HAP-1 (cell line): ENCODE measurements around the gene NCOA6.

Source experiments
- DNase-seq, 2 experiments: peaks; one replicate each; pipeline ENCODE4 v3.0.0-alpha.2; 2016 to 2020; ENCODE audit warnings: low spot score in 2 of 2
- H3K27me3 ChIP-seq: fragments of 250-450 bp; sonication (Bioruptor Pico); 2 replicates; pipeline ENCODE4 v1.5.1; 2020; ENCODE audit warnings: low read depth, mild to moderate bottlenecking, moderate library complexity
- H3K36me3 ChIP-seq: fragments of 250-450 bp; sonication (Bioruptor Pico); replicated peaks from 2 replicates; pipeline ENCODE4 v1.5.1; 2020; ENCODE audit warnings: mild to moderate bottlenecking
- H3K4me1 ChIP-seq: fragments of 250-450 bp; sonication (Bioruptor Pico); 2 replicates; pipeline ENCODE4 v1.5.1; 2020; ENCODE audit warnings: mild to moderate bottlenecking
- H3K4me3 ChIP-seq: fragments of 250-450 bp; sonication (Bioruptor Pico); 2 replicates; pipeline ENCODE4 v1.5.1; 2020; ENCODE audit warnings: mild to moderate bottlenecking, moderate library complexity
- H3K9me3 ChIP-seq: fragments of 250-450 bp; sonication (Bioruptor Pico); 2 replicates; pipeline ENCODE4 v1.5.1; 2020; ENCODE audit warnings: mild to moderate bottlenecking, moderate library complexity
- in situ Hi-C: fragments of 300-500 bp; cut with MboI; formaldehyde crosslinking; loops from 3 replicates; pipeline ENCODE4 v1.14.3; 2020; ENCODE audit warnings: low sequenced_read_pairs, inconsistent platforms, mixed read lengths

The NCOA6 gene

GRCh38 chr20:34776177-34776576, 49.3 kb downstream of the NCOA6 start:
- in situ Hi-C loops, result no loop called here
- Histone ChIP-seq H3K4me1 (no peaks in the 10 kb centered on the region), H3K4me3 (no peak overlapping the region), H3K27me3 (no peaks in the 10 kb centered on the region), H3K36me3 (peaks cover 29% of the 10 kb centered on the region), H3K9me3 (no peaks in the 10 kb centered on the region)
- no peak for DNase-seq

DNA sequence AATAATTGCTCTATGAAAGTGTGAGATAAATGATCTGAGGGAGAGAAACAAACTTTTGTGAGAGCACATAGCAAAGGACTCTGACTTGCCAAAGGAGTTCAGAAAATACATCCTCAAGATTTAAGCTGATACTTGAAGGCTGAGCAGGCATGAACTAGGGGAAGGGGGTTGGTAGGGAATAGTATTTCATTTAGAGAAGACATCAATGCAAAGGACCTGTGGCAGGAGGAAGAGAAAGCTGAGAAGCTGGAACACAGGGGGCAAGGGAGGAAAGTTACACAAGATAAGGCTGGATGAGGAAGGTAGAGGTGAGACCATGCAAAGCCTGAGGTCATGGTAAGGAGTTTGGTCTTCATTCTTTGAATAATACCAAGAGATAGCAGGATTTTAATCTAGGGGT, 50.6 kb downstream of the NCOA6 start:
- Histone ChIP-seq H3K27me3 (no peaks in the 10 kb centered on the region), H3K4me3 (no peak overlapping the region), H3K4me1 (no peaks in the 10 kb centered on the region), H3K36me3 (peaks cover 25% of the 10 kb centered on the region), H3K9me3 (no peaks in the 10 kb centered on the region)
- in situ Hi-C loops, result no loop called here
- DNase-seq, result no peak

DNA sequence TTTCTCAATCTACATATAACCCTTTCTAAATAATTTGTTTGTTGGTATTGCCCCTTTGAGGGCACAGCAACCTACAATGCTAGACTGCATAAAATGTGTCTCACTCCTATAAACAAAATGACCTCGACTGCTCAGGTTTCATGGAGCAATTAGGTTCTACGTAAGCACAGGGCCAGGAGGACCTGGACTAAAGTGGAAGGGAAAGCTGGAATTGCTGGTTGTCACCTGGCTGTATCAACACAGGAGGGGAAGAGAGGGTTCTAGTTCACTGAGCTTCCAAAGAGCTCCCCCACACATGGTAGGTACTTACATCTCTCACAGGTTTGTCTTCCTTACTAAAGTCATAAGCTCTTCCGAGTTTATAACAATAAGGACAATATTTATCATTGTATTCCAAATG, 51.0 kb downstream of the NCOA6 start:
- no peaks in the 10 kb centered on the region for H3K4me1 ChIP-seq
- peaks cover 25% of the 10 kb centered on the region for H3K36me3 ChIP-seq
- no peaks in the 10 kb centered on the region for H3K9me3 ChIP-seq
- DNase-seq, result no peak
- H3K27me3 ChIP-seq, result no peaks in the 10 kb centered on the region
- in situ Hi-C loops, result no loop called here
- no peak overlapping the region for H3K4me3 ChIP-seq

- Histone ChIP-seq H3K4me3 (no peak overlapping the region), H3K27me3 (no peaks in the 10 kb centered on the region), H3K4me1 (no peaks in the 10 kb centered on the region), H3K9me3 (no peaks in the 10 kb centered on the region), H3K36me3 (peaks cover 29% of the 10 kb centered on the region)
- in situ Hi-C loops, result no loop called here
- DNase-seq, result no peak
These were observed 51.7 kb downstream of the NCOA6 start for GRCh38 chr20:34773726-34774125.

GRCh38 chr20:34772437-34772836, 53.0 kb downstream of the NCOA6 start:
- peaks cover 42% of the 10 kb centered on the region for H3K36me3 ChIP-seq
- H3K27me3 ChIP-seq, result no peaks in the 10 kb centered on the region
- no peak for DNase-seq
- no peak overlapping the region for H3K4me3 ChIP-seq
- no peaks in the 10 kb centered on the region for H3K9me3 ChIP-seq
- H3K4me1 ChIP-seq, result no peaks in the 10 kb centered on the region
- in situ Hi-C loops, result no loop called here

DNA sequence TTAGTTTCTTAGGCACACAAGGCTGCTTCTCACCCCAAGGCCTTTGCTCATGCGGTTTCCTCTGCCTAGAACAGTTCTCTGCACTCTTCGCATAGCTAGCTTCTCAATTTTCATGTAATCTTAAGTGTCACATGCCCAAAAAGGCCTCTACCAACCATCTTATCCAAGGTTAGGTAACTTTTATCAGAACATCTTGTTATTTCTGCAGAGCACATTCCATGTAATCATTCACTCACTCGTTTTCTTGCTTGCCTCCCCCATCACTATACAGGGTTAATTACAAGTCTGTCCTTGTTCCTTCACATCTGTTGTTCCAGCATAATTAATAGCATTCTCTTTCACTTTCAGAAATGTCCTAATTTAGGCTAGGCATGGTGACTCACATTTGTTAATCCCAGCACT, 53.8 kb downstream of the NCOA6 start:
- H3K4me1 ChIP-seq, result no peaks in the 10 kb centered on the region
- H3K4me3 ChIP-seq, result no peak overlapping the region
- in situ Hi-C loops, result no loop called here
- peaks cover 48% of the 10 kb centered on the region for H3K36me3 ChIP-seq
- H3K27me3 ChIP-seq, result no peaks in the 10 kb centered on the region
- H3K9me3 ChIP-seq, result no peaks in the 10 kb centered on the region
- DNase-seq, result no peak

GRCh38 chr20:34768096-34768495, 57.4 kb downstream of the NCOA6 start:
- H3K36me3 ChIP-seq, result peaks cover 51% of the 10 kb centered on the region
- in situ Hi-C loops, result loop anchor here (10.0 kb wide), 1 partner anchor 573 kb away; no protein-coding TSS in a partner anchor
- DNase-seq, result no peak
- no peak overlapping the region for H3K4me3 ChIP-seq
- no peaks in the 10 kb centered on the region for H3K9me3 ChIP-seq
- no peaks in the 10 kb centered on the region for H3K4me1 ChIP-seq
- H3K27me3 ChIP-seq, result no peaks in the 10 kb centered on the region

GRCh38 chr20:34762031-34762555, 63.4 kb downstream of the NCOA6 start:
- no peaks in the 10 kb centered on the region for H3K9me3 ChIP-seq
- no peak overlapping the region for H3K4me3 ChIP-seq
- in situ Hi-C loops, result loop anchor here (10.0 kb wide), 1 partner anchor 567 kb away; no protein-coding TSS in a partner anchor
- DNase-seq, result no peak
- H3K4me1 ChIP-seq, result no peaks in the 10 kb centered on the region
- H3K27me3 ChIP-seq, result no peaks in the 10 kb centered on the region
- H3K36me3 ChIP-seq, result peaks cover 63% of the 10 kb centered on the region

DNA sequence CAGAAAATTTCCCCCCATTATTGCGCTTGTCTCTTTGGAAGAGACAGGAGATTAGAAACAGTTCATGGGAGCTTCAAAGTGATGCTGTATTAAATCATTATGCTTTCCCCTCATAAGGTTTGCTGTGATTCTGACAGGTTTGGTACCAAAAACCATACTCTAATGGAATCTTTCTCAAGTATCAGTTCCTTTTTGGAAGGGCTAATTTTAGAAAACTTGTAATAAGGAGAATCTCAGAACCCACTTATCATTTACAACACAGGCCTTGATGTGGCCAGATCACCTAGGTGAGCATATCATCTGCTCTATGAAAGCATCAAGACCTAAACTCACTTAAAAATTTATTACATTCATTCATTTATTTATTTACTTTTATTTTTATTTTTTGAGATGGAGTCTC, 70.1 kb downstream of the NCOA6 start:
- H3K36me3 ChIP-seq, result peaks cover 64% of the 10 kb centered on the region
- DNase-seq, result no peak
- in situ Hi-C loops, result no loop called here
- H3K27me3 ChIP-seq, result no peaks in the 10 kb centered on the region
- no peak overlapping the region for H3K4me3 ChIP-seq
- no peaks in the 10 kb centered on the region for H3K4me1 ChIP-seq
- no peaks in the 10 kb centered on the region for H3K9me3 ChIP-seq

- no peaks in the 10 kb centered on the region for H3K27me3 ChIP-seq
- H3K4me1 ChIP-seq, result no peaks in the 10 kb centered on the region
- no peak overlapping the region for H3K4me3 ChIP-seq
- H3K36me3 ChIP-seq, result peaks cover 63% of the 10 kb centered on the region
- no peaks in the 10 kb centered on the region for H3K9me3 ChIP-seq
- no peak for DNase-seq
- in situ Hi-C loops, result no loop called here
These were observed 70.8 kb downstream of the NCOA6 start for GRCh38 chr20:34754611-34755010.

DNA sequence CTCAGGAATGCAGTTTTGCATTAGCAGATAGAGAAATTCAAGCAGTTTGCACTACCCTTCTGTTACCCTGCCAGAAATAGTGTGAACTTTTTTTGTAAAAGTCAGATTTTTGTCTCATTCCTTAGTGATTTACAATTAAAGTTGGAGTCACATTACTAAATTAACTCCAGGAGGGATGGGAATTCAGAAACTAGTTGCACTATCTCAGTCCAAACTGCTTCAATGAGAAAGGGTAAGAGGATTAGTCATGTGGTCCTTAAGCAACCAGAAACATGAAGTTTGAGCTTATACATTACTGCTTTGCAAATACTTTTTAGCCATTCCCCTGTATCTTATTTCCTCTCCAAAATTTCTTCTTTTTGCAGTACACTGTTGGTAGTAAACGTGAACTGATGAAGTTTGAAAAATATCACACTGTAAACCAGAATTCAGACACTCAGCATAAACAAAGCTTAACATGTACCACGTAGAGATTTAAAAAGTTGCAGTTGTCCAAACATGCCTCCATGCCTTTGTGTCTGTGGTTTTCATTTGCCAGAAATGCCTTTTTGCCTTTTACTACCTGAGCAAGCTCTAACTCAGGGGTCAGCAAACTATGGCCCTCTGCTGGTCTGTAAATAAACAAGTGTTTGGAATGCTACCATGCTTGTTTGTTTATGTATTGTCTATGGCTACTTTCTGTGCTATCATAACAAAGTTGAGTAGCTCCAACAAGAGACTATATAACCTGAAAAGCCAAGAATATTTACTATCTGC, 71.6 kb downstream of the NCOA6 start:
- H3K36me3 ChIP-seq, result peaks cover 67% of the 10 kb centered on the region
- H3K27me3 ChIP-seq, result no peaks in the 10 kb centered on the region
- in situ Hi-C loops, result no loop called here
- DNase-seq, result no peak
- H3K4me1 ChIP-seq, result no peaks in the 10 kb centered on the region
- H3K4me3 ChIP-seq, result no peak overlapping the region
- H3K9me3 ChIP-seq, result no peaks in the 10 kb centered on the region

DNA sequence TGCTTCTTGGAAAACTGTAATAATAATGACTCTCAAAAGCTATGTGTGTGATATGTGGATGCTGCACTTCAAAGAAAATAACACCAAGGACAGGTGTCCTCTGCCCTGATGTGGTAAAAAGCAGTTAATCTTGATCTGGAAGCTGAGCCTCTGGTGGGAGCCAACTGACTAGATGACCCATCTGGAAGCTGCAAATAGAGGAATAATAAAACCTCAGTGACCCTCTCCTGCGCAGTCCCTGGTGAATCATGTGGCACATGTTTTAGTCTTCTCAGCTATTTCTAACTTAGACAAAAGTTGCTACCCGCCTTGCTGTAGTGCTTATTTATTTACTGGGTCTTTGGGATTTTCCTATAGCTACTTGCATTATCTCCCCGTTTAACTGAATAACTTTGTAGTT, 74.0 kb downstream of the NCOA6 start:
- peaks cover 56% of the 10 kb centered on the region for H3K36me3 ChIP-seq
- in situ Hi-C loops, result no loop called here
- H3K9me3 ChIP-seq, result no peaks in the 10 kb centered on the region
- DNase-seq, result no peak
- H3K4me3 ChIP-seq, result no peak overlapping the region
- H3K4me1 ChIP-seq, result no peaks in the 10 kb centered on the region
- no peaks in the 10 kb centered on the region for H3K27me3 ChIP-seq

DNA sequence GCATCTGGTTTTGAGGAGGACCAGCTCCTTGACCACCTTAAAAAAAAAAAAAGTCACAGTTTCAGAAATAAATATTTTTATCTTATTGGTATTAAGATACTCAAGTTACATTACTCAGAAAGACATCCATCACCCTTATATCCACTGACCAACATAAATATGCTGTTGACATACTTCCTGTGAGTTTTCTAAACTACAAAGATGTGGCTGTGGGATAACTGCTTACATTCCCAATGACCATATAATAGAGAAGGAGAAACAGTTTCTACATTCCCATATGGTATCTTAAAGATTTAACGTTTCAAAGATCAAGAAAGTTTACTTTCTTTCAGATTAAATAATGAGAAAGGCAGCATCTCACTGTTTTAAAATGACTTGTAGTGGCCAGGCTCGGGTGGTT, 75.0 kb downstream of the NCOA6 start:
- no peaks in the 10 kb centered on the region for H3K4me1 ChIP-seq
- peaks cover 61% of the 10 kb centered on the region for H3K36me3 ChIP-seq
- no peak overlapping the region for H3K4me3 ChIP-seq
- no peak for DNase-seq
- no peaks in the 10 kb centered on the region for H3K27me3 ChIP-seq
- in situ Hi-C loops, result no loop called here
- no peaks in the 10 kb centered on the region for H3K9me3 ChIP-seq

DNA sequence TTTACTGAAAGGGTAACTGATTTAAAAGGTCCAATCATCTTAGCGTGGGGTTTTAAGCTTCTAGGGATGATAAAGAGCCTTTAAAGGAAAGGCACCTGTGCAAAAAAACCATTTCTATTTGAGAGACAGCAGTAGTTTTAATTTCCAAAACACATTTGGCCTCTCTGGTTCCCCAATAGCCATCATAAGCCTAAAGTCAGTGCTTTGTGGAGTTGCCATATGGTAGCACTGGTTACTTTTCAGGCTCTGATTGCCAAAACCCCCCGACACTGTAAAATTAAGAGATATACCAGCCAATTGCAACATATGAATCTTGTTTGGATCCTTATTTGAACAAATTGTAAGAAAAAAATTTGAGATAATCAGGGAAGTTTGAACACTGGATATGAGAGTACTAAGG, 76.7 kb downstream of the NCOA6 start:
- peaks cover 60% of the 10 kb centered on the region for H3K36me3 ChIP-seq
- H3K4me3 ChIP-seq, result no peak overlapping the region
- in situ Hi-C loops, result no loop called here

GRCh38 chr20:34747479-34747878, 78.0 kb downstream of the NCOA6 start:
- no peak for DNase-seq
- H3K9me3 ChIP-seq, result no peaks in the 10 kb centered on the region
- no peak overlapping the region for H3K4me3 ChIP-seq
- no peaks in the 10 kb centered on the region for H3K27me3 ChIP-seq
- in situ Hi-C loops, result no loop called here
- H3K4me1 ChIP-seq, result no peaks in the 10 kb centered on the region
- peaks cover 68% of the 10 kb centered on the region for H3K36me3 ChIP-seq

More for the DNA sequence above, 76.7 kb downstream of the NCOA6 start:
- H3K4me1 ChIP-seq, result no peaks in the 10 kb centered on the region
- H3K27me3 ChIP-seq, result no peaks in the 10 kb centered on the region
- DNase-seq, result no peak
- H3K9me3 ChIP-seq, result no peaks in the 10 kb centered on the region
